ENCODE measurements around the gene TBCA. TPM values are rescaled to one million over a fixed set of nuclear protein-coding genes. Genes with fewer than 3 reads are reported as not detected.

The TBCA gene
- total and polyA plus RNA-seq, 7 donors: 93.3 to 209 (median 132) TPM

GRCh38 chr5:77669677-77670076 lies 106.5 kb downstream of the TBCA start:
- no peak for TF ChIP-seq CTCF (IDR thresholded peaks at IDR 0.05)
- Histone ChIP-seq H3K4me1 (no peaks in the 10 kb centered on the region), H3K9me3 (no peaks in the 10 kb centered on the region), H3K36me3 (ENCODE audit: insufficient read depth in 1 of 2, low read depth in 1 of 2) (no peaks in the 10 kb centered on the region), H3K27me3 (ENCODE audit: insufficient read depth in 3 of 3, low read length in 2 of 3) (peaks cover 0 to 3% (median 0%) of the 10 kb centered on the region in 3 donors), H3K4me3 (no peak overlapping the region), H3K27ac (no peak overlapping the region)
- DNase-seq (no peak), ATAC-seq (no peak)
- WGBS, 3 donors: 50 to 78% (median 75%) methylated on average over 1 of the region's 1 CpG
- intact Hi-C loops (cut with DNase I): no loop called here

GRCh38 chr5:77663090-77663863 lies 112.9 kb downstream of the TBCA start:
- H3K9me3 ChIP-seq: no peaks in the 10 kb centered on the region
- ATAC-seq (no peak), DNase-seq (no peak)
- H3K4me1 ChIP-seq: no peaks in the 10 kb centered on the region
- H3K27me3 ChIP-seq (ENCODE audit: insufficient read depth in 3 of 3, low read length in 2 of 3): no peaks in the 10 kb centered on the region
- H3K4me3 ChIP-seq: no peak overlapping the region
- intact Hi-C loops (cut with DNase I): no loop called here
- H3K36me3 ChIP-seq (ENCODE audit: insufficient read depth in 1 of 2, low read depth in 1 of 2): no peaks in the 10 kb centered on the region
- TF ChIP-seq CTCF (IDR thresholded peaks at IDR 0.05): no peak
- H3K27ac ChIP-seq: no peak overlapping the region
- 37 to 50% (median 38%) methylated on average over 7 of the region's 7 CpGs for WGBS, 3 donors

- ATAC-seq (no peak), DNase-seq (no peak)
- Histone ChIP-seq H3K4me3 (no peak overlapping the region), H3K9me3 (no peaks in the 10 kb centered on the region), H3K36me3 (ENCODE audit: insufficient read depth in 1 of 2, low read depth in 1 of 2) (no peaks in the 10 kb centered on the region), H3K4me1 (no peaks in the 10 kb centered on the region), H3K27ac (no peak overlapping the region), H3K27me3 (ENCODE audit: insufficient read depth in 3 of 3, low read length in 2 of 3) (no peaks in the 10 kb centered on the region)
- intact Hi-C loops (cut with DNase I): no loop called here
- no peak for TF ChIP-seq CTCF (IDR thresholded peaks at IDR 0.05)
These were observed 113.5 kb downstream of the TBCA start for GRCh38 chr5:77662635-77663034.

GRCh38 chr5:77658662-77659061 lies 117.5 kb downstream of the TBCA start:
- intact Hi-C loops (cut with DNase I): no loop called here
- H3K27ac ChIP-seq: no peak overlapping the region
- no peaks in the 10 kb centered on the region for H3K9me3 ChIP-seq
- no peak for TF ChIP-seq CTCF (IDR thresholded peaks at IDR 0.05)
- H3K27me3 ChIP-seq (ENCODE audit: insufficient read depth in 3 of 3, low read length in 2 of 3): no peaks in the 10 kb centered on the region
- no peaks in the 10 kb centered on the region for H3K4me1 ChIP-seq
- H3K36me3 ChIP-seq (ENCODE audit: insufficient read depth in 1 of 2, low read depth in 1 of 2): no peaks in the 10 kb centered on the region
- ATAC-seq: no peak
- H3K4me3 ChIP-seq: no peak overlapping the region
- DNase-seq: no peak

GRCh38 chr5:77651343-77651742 lies 124.8 kb downstream of the TBCA start:
- no peak for TF ChIP-seq CTCF (IDR thresholded peaks at IDR 0.05)
- no peak overlapping the region for H3K4me3 ChIP-seq
- H3K27ac ChIP-seq: no peak overlapping the region
- intact Hi-C loops (cut with DNase I): no loop called here
- H3K36me3 ChIP-seq (ENCODE audit: insufficient read depth in 1 of 2, low read depth in 1 of 2): no peaks in the 10 kb centered on the region
- H3K9me3 ChIP-seq: no peaks in the 10 kb centered on the region
- no peak for DNase-seq
- no peak for ATAC-seq
- WGBS, 3 donors: 39 to 44% (median 40%) methylated on average over 2 of the region's 2 CpGs
- H3K27me3 ChIP-seq (ENCODE audit: insufficient read depth in 3 of 3, low read length in 2 of 3): peaks cover 0 to 17% (median 3%) of the 10 kb centered on the region in 3 donors
- H3K4me1 ChIP-seq: no peaks in the 10 kb centered on the region

Data from psoas muscle (tissue), 8 donors.